Putamen (tissue), 1 donor: ENCODE measurements around the gene SFXN1.
A peak's percentile ranks its signal among the peaks of the same experiment; 100 is the strongest.
"Not testable (repeated sequence)": the region's sequence is repeated elsewhere in the genome, so short reads cannot be mapped to it uniquely, and the experiment has no call there.

Experiments
- DNase-seq: peaks from one replicate; pipeline ENCODE4 v3.0.0-alpha.2; 2016; ENCODE audit warnings: low spot score

The SFXN1 gene

DNA sequence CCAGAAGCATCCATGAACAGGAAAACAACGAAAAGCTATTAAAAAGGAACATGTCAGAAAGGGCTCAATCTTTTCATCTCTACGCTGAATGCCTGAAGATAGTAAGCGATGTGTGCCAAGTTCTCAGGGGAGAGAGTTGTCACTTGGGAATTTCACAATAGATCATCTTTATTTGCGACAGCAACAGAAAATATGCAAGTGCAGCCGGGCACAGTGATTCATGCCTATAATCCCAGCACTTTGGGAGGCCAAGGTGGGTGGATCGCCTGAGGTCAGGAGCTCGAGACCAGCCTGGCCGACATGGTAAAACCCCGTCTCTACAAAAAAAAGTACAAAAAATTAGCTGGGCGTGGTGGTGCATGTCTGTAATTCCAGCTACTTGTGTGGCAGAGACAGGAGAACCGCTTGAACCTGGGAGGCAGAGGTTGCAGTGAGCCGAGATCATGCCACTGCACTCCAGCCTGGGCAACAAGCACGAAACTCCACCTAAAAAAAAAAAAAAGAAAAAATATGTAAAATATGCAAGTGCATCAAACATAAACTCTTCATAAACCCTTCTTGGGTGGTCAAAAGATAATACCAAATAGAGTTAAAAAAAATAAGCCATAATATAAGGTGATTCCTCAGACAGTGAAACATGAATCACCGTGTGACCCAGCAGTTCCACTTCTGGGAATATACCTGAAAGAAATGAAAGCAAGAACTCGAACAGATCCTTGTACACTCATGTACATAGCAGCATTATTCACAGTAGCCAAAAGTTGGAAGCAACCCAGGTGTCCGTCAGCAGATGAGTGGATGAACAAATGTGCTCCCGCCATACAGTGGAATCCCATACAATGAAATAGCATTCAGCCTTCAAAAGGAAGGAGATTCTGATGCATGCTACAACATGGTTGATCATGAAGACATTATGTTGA, 16.2 kb downstream of the SFXN1 start:
- DNase-seq = no peak

DNA sequence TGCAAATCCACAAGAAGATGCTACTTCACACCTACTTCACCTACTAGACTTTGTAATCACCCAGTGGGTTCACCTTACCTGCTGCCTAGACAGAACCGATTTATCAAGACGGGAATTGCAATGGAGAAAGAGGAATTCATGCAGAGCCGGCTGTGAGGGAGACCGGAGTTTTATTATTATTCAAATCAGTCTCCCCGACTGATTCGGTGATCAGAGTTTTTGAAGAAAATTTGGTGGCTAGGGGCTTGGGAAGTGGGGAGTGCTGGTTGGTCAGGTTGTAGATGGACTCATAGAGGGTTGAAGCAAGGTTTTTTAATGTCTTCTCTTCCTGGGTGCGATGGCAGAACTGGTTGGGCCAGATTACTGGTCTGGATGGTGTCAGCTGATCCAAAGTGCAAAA, 23.4 kb downstream of the SFXN1 start:
- DNase-seq = no peak

DNA sequence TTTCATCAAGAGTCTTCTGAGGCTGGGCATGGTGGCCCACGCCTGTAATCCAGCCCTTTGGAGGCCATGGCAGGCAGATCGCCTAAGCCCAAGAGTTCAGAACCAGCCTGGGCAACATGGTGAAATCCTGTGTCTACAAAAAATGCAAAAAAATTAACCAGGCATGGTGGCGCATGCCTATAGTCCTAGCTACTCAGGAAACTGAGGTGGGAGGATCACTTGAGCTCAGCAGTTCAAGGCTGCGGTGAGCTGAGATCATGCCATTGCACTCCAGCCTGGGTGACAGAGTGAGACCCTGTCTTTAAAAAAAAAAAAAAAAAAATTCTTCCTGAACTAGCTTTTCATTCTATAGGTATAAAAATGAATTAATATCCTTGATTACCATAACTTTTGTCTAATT, 29.3 kb downstream of the SFXN1 start:
- DNase-seq = not testable (repeated sequence)

DNA sequence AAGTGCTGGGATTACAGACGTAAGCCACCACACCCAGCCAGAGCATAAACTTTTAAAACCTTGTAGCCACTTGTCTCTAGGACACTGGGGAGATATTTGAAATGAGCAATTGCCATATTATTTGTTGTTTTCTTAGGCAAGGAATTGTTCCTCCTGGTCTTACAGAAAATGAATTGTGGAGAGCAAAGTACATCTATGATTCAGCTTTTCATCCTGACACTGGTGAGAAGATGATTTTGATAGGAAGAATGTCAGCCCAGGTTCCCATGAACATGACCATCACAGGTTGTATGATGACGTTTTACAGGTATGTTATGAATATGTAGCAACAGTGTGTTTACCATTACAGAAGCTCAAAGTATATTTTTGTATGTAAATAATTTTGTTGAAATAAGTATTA, 30.5 kb downstream of the SFXN1 start:
- no peak for DNase-seq

DNA sequence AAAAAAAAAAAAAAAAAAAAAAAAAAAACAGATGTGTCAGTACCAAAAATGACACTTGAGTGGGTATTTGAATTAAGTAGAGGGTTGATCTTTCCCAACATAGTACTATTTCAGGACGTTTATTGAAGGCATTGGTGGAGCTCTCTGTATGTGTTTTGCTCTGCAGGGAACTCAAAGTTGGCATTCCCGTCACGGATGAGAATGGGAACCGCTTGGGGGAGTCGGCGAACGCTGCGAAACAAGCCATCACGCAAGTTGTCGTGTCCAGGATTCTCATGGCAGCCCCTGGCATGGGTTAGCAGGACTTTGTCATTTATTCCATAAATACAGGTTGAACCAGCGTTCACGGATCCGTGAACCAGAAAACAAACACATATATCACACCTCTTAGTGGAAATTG, 34.9 kb downstream of the SFXN1 start:
- DNase-seq = peak; percentile 53

DNA sequence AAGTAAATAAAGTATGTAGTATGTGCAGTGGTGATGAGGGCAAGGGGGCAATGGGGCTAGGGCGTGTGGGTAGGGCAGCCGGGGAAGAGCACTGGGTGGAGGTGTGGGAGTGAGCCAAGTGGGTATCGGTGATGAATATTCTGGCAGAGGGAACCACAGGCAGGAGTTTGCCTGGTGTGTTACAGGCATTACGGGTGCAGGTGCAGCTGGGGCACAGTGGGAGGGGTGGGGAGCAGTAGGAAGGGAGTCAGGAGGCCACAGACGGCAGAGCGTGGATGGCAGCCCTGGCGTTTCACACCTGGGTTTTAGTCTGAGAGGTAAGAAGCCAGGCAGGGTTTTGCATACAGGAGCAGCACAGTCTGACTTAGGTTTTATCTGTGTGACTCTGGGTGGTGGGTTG, 35.4 kb downstream of the SFXN1 start:
- DNase-seq = no peak

DNA sequence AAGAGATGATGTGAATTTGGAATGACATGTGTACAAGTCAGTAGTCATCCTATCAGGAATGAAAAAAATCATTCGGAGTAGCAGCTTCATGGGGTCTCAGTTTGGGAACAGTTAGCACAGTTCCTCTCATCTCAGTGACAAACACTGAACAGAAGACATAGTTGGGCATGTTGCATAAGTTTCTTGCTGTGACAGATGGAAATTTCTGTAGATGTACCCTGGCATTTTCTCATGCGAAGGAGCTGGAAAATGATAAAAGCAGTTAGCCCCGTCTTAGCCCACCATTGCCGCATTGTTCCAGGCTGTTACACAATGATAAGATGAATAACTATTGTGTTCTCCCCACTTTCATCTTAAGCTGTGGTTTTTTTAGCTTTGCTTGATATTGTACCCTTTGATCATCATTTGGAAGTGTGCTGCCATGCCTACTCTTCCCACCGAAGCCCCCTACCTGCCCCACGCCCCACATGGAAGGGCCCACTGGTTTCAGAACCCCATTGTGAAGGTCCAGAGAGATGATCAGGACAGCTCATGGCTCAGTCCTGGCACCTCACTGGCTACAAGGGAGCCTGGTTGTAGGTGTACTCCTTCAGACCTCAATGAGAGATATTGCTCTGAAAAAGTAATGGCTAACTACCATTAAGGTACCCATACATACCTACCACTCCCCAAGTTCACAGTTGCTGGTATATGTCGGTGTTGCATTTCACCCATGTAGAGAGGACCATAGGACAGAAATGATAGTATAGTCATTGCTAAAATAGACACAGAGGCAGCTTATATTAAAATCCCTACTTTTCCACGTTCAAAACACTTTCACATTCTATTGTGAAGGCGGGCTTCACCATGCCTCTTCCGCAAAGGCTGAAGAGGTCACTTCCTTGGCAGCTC, 38.8 kb downstream of the SFXN1 start:
- no peak for DNase-seq

DNA sequence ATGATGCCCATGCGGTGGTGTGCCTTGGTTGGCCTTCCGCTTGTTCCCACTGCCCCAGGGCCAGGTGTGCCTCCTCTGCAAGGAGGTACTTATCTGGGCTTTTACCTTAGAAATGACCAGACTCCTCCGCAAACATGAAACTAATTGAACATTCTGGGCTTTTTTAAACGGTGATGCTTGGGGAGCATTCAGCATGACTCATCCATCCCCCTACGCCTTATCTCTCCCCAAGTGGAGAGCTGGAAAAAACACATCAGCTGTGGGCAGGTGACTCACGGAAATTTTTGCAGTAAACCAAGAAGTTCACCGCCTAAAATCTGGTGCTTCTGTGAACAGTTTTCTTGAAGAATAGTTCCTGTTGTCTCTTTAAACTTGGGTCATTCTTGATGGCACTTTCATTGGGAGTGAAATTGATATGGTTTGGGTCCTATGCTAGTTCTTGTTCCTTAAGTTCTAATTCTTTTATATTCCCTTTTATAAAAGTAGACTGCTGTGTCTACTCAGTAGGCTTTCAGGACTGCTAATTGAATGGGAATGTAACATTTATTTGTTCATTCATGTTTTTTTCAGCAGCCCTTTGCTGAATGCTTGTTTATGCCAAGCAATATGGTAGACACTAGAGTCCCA, 39.6 kb downstream of the SFXN1 start:
- peak; percentile 73 for DNase-seq

DNA sequence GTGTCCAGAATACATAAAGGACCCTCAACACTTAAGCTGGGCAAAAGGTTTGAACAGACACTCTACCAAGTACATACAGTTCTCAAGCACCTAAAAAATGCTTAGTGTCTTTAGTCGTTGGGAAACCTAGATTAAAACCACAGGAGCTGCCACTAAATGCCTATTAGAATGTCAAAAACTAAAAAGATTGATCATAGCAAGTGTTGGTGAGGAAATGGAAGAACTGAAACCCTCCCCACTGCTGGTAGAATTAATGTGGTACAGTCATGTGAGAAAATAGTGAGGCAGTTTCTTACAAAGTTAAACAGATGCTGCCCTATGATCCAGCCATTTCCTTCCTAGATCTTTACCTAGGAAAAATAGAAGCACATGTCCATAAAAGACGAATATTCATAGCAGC, 40.6 kb downstream of the SFXN1 start:
- no peak for DNase-seq

DNA sequence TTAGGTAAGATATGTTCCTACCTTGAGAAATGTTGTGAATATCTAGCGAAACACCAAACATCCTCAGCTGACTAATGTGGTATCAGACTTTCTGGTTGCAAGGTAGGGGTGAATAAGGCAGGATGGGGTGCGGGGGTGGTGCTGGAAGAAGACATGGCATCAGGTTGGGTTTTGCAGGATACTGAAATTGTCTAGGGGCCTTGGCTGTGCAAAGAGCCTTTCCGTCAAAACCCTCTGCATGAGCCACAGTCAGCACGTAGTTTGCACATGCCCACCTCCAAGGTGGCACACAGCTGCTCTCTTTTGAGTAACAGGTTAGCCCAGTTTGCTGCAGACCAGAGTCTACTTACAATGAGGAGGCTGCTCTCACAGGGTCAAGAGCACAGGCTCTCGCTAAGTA, 42.0 kb downstream of the SFXN1 start:
- DNase-seq = no peak

DNA sequence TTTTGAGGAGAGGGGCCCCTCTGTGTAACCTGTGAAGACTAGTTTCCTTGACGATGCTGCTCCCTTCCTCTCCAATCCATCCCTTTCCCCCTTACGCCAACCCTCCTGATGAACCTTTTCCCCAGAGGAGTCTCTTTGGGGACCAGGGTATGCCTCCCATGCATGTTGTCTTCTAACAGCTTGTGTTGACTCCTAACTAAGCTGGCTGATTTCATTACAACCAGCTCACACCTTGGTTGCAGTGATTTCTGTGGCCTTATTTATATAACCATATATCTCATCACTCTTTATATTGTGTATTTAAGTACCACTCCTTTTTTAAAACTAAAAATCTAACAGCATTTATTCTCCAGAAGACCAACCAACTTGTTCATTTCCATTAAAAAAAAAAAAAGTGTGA, 42.5 kb downstream of the SFXN1 start:
- no peak for DNase-seq

DNA sequence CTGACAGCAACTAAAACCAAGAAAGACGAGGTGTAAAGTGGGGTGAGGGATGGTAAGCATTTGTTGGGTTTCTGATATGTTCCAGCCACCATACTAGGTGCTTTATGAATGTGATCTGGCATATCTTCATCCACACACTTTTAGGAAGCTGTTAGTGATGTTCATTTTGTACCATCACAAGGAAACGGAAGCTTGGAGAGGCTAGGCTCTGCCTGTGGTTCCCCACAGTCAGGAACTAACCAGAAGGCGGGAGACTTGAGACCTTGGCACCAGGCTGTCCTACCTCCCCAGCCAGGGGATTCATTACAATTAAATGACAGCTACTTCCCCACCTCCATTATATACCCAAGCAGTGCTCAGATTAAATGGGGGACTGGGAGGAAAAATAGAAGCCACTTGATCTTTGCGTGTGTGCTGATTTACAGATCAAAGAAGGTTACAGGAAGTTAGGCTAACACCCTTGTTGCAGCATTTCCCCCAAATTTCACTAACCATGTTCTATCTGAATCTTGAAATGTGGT, 43.0 kb downstream of the SFXN1 start:
- no peak for DNase-seq

DNA sequence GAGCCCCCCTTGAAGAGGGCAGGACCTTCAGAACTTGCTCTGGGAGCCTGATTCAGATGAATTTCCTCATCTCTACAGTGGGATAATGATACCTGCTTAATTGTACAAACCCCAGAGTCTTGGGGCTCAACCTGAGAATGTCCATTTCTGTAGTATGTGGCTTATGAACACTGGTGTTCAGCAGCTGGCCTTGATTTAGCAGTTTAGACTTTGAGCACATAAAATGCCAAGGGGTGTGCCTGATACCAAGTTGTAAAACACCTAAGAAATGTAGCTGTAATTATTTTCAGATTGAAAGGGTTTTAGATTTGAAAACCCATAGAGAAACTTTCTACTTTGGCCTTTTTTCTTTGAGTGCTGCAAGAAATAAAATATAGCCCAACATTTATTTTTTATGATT, 44.9 kb downstream of the SFXN1 start:
- DNase-seq = no peak

DNA sequence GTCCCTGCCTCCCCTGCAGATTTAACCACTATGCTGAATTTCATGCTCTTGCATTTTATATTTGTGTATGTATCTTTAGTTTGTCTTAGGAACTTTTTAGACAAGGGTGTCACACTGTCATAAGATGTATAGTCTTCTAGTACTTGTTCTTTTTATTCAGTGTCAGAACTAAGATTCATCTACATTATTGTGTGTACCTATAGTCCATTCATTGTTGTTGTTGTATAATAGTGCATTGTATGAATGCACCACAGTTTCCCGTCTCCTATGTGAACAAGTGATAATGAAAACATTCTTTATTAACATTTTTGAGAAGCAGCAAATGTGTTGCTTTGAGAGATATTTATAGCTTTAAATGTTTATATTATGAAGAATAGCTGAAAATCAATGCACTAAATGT, 45.9 kb downstream of the SFXN1 start:
- no peak for DNase-seq

DNA sequence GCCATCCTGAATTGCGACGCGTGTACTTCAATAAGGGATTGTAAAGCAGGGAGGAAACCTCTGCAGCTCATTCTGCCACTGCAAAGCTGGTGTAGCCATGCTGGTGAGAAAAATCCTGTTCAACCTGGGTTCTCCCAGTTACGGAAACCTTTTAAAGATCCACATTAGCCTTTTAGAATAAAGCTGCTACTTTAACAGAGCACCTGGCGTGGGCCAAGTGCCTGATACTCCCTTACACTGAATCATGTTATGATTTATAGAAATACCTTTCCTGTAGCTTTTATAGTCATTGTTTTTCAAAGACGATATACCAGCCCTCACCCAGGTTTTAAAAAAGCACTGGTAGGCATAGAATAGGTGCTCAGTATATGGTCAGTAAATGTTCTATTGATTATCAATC, 48.3 kb downstream of the SFXN1 start:
- DNase-seq = no peak

DNA sequence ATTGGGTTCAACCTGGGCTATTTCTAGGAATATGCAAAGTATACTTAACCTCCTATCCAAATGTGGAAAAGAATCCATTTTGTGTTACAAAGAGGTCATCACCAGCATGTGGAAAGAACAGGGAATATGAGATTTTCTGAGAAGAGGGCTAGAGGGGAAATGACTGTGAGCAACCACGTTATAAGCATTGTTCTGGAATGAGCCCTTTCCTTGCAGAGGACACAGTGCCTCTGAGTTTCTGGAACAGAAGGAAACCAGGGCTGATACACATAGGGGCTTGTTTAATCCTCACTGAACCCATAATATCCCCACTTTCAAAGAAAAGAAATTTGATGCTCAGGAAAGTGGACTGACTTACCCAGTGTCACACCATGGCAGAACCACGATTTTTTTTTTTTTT, 53.0 kb downstream of the SFXN1 start:
- no peak for DNase-seq

DNA sequence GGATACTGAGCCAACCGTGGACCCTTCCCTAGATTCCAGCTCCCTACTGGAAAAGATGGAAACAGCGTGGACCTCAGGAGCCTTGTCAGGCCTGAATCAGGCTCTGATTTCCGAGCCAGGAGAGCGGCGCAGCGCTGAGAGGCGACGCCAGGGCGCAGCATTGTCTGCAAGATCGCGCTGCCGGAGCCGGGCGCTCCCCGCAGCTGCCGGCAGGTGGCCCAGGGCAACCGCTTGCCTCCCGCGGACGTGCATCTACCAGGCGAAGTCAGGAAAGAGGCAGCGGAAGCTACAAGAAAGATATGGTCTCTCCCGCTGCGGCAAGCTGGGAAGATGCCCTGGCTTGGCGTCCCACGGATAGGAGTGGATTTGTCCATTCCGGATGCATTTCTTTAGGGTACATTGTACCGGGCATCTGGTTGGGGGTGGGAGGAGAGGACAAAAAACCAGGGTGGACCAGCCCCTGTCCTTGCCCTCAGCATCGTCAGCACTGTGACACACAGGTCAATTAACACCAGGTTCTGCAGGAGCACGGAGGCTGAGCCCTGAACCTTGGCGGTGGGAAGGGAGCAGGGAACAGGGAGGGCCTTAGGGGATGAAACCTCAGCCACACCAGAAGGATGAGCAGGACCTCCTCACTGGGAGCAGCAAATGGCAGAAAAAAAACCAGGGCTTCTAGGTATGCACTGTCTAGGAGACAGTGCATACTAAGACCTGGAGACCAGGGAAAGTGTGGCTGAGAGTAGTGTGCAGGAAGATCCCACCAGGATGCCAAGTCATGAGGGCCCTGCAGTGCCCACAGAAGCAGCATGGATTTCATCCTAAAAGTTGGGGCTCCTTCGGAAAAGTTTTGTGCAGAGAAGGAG, 55.9 kb downstream of the SFXN1 start:
- DNase-seq = peak; percentile 79

DNA sequence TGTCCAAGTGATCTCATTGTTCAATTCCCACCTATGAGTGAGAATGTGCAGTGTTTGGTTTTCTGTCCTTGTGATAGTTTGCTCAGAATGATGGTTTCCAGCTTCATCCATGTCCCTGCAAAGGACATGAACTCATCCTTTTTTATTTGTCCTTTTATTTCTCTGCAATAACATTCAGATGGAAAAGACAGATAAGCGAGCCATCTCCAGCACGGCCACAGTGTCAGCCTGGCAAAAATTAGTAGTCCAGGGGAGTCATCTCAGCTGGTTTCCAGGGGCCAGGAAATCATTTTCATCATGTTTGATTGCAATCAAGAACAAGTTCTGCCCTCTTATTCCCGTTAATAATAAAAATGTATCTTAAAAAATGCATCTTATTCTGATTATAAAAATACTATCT, 57.0 kb downstream of the SFXN1 start:
- DNase-seq = not testable (repeated sequence)

DNA sequence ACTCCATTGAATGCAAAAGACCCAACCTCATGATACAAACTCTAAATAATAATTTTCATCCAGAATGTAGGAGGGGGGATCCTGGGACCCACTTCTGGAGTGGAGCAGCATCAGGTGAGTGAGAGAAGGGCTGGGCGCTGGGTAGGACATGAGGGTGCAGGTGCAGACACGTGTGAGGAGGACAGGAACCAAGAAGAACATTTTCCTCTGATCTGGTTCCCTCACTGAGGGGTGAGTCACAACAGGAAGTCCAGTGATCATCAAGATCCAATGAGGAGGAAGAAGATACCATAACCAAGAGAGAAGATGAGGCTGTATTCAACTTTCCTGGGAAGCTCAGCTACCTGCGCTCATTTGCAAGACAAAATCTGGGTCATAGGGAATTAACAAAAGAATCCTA, 57.4 kb downstream of the SFXN1 start:
- no peak for DNase-seq

DNA sequence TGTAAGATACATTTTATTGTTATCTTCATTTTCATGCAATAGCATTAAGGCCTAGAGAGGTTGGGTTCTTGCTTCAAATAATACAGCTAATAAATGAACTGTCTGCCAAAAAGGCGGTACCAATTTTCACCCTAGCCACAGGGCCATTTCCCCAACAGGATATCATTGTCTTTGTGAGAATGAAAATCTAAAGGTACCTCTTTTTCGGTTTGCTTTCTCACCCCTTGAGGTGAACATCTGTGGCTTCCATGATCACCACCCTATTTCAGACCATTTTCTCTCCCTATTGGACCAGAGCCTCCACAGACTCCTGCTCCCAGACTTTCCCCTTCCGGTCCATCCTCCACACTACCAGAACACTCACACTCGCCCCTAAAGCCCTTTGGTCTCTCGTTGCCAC, 60.2 kb downstream of the SFXN1 start:
- DNase-seq = no peak

DNA sequence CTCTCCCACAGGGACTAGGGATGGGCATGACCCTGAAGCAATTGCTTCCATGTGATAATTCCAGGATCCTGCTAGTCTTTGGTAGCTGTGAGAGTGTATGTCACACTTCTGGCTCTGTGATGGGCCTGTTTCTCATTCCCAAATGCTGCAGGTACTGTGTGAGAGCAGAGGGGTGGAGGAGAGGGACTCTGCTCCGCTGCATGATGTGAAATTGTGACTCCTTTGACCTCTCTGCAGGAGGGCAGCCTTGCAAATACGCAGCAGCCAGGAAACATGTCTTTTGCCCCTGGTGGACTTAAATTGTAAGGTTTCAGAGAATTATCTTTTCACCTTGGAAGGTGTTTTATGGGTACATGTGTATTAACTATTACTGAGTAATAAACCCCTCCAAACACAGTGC, 61.6 kb downstream of the SFXN1 start:
- no peak for DNase-seq
